ENCODE data around the gene AKAP7. TPM values are rescaled to one million over a fixed set of nuclear protein-coding genes. Genes with fewer than 3 reads are reported as not detected.

Gene AKAP7
- total RNA-seq, 1 experiment from 2014 or later, result 9.6 TPM

Other genes starting within 250 kb of the AKAP7 start
- 17.7 and 32.5 TPM in 2 replicates for gene EPB41L2, start 72.2 kb upstream of the AKAP7 start, total RNA-seq (2014; rRNA removed; shearing (Covaris generic))